Mucosa of descending colon (tissue), 3 donors: ENCODE data around the gene ASTN2. TPM values are rescaled to one million over a fixed set of nuclear protein-coding genes. Genes with fewer than 3 reads are reported as not detected.

Source experiments
- ATAC-seq: fragments of 200-7000 bp; cut with Tn5 transposase; one replicate; pipeline ENCODE4 v1.9.1; 2020; ENCODE audit warnings: mild to moderate bottlenecking, moderate library complexity
- DNase-seq, 3 donors: peaks; one replicate each; pipeline ENCODE4 v3.0.0-alpha.2; 2020
- H3K36me3 ChIP-seq: fragments of 200-600 bp; one replicate; pipeline ENCODE4 v1.8.0; 2021; ENCODE audit warnings: low read depth, mild to moderate bottlenecking
- H3K4me1 ChIP-seq: fragments of 200-600 bp; one replicate; pipeline ENCODE4 v1.8.0; 2021; ENCODE audit warnings: low read depth, mild to moderate bottlenecking
- H3K4me3 ChIP-seq: fragments of 200-600 bp; one replicate; pipeline ENCODE4 v1.8.0; 2021; ENCODE audit warnings: mild to moderate bottlenecking
- H3K9me3 ChIP-seq: fragments of 200-600 bp; one replicate; pipeline ENCODE4 v1.8.0; 2021; ENCODE audit warnings: mild to moderate bottlenecking
- CTCF ChIP-seq: fragments of 200-600 bp; IDR thresholded peaks from one replicate; pipeline ENCODE4 v1.8.0; 2022; ENCODE audit warnings: antibody characterized with exemption, mild to moderate bottlenecking
- intact Hi-C, 2 donors: fragments of 100-400 bp; cut with DNase I in 1 of 2; cut with micrococcal nuclease in 1 of 2; formaldehyde crosslinking; loops; one replicate each; pipeline versions ENCODE4 v1.11.0 to v1.11.1; 2022; cut with DNase I, micrococcal nuclease
- total RNA-seq, 3 donors: library from RNA; stranded (reverse); fragmentation: NEBNext Ultra II Directional in 2 of 3; extraction: Animal tissue kit (Norgen Biotek cat#: 25700) in 2 of 3; gene quantifications; one replicate each; pipeline versions ENCODE4 v1.2.1 to v1.2.4, GENCODE V29; 2021 to 2023
- donor health status: DM: no; HTN: no; CAD: no; lungs with moderate emphysema.
- donor health status: DM: no; HTN: no; CAD: no.
- donor health status: DM: no; HTN: yes; CAD: no.

Gene ASTN2
- total RNA-seq, 3 donors from 2014 or later = 3.5 to 6.1 (median 5.4) TPM

GRCh38 chr9:116767219-116767618, 647.6 kb downstream of the ASTN2 start:
- DNase-seq (no peak), ATAC-seq (no peak)
- Histone ChIP-seq H3K9me3 (no peaks in the 10 kb centered on the region), H3K4me3 (no peak overlapping the region), H3K36me3 (no peaks in the 10 kb centered on the region), H3K4me1 (no peaks in the 10 kb centered on the region)
- no peak for TF ChIP-seq CTCF
- intact Hi-C loops = no loop called here

- intact Hi-C loops = no loop called here
- no peaks in the 10 kb centered on the region for H3K9me3 ChIP-seq
- no peak overlapping the region for H3K4me3 ChIP-seq
- ATAC-seq (no peak), DNase-seq (no peak)
- no peaks in the 10 kb centered on the region for H3K36me3 ChIP-seq
- no peaks in the 10 kb centered on the region for H3K4me1 ChIP-seq
- no peak for TF ChIP-seq CTCF
Measured at GRCh38 chr9:116765011-116765410, 649.8 kb downstream of the ASTN2 start.

GRCh38 chr9:116763770-116764169, 651.1 kb downstream of the ASTN2 start:
- H3K4me3 ChIP-seq = no peak overlapping the region
- no peaks in the 10 kb centered on the region for H3K9me3 ChIP-seq
- no peaks in the 10 kb centered on the region for H3K36me3 ChIP-seq
- intact Hi-C loops = no loop called here
- no peaks in the 10 kb centered on the region for H3K4me1 ChIP-seq
- DNase-seq (no peak), ATAC-seq (no peak)
- no peak for TF ChIP-seq CTCF

GRCh38 chr9:116760636-116761035, 654.2 kb downstream of the ASTN2 start:
- no peaks in the 10 kb centered on the region for H3K4me1 ChIP-seq
- no peaks in the 10 kb centered on the region for H3K36me3 ChIP-seq
- intact Hi-C loops = no loop called here
- no peak for ATAC-seq
- no peak for TF ChIP-seq CTCF
- H3K4me3 ChIP-seq = no peak overlapping the region
- H3K9me3 ChIP-seq = peaks cover 2% of the 10 kb centered on the region
- no peak for DNase-seq

GRCh38 chr9:116757030-116757429, 657.8 kb downstream of the ASTN2 start:
- no peak for TF ChIP-seq CTCF
- DNase-seq = no peak
- Histone ChIP-seq H3K4me1 (no peaks in the 10 kb centered on the region), H3K36me3 (no peaks in the 10 kb centered on the region), H3K4me3 (no peak overlapping the region), H3K9me3 (peaks cover 2% of the 10 kb centered on the region)
- no peak for ATAC-seq
- intact Hi-C loops = no loop called here

GRCh38 chr9:116753389-116753788, 661.5 kb downstream of the ASTN2 start:
- Histone ChIP-seq H3K4me3 (no peak overlapping the region), H3K4me1 (no peaks in the 10 kb centered on the region), H3K36me3 (no peaks in the 10 kb centered on the region), H3K9me3 (peaks cover 2% of the 10 kb centered on the region)
- DNase-seq (no peak), ATAC-seq (no peak)
- no peak for TF ChIP-seq CTCF
- intact Hi-C loops = no loop called here
